ENCODE data around the gene TBC1D10B. TPM values are rescaled to one million over a fixed set of nuclear protein-coding genes. Genes with fewer than 3 reads are reported as not detected.
A peak's percentile ranks its signal among the peaks of the same experiment; 100 is the strongest.

TBC1D10B gene
- total RNA-seq, 2 experiments from 2014 or later: 12.7 to 14.7 TPM

DNA sequence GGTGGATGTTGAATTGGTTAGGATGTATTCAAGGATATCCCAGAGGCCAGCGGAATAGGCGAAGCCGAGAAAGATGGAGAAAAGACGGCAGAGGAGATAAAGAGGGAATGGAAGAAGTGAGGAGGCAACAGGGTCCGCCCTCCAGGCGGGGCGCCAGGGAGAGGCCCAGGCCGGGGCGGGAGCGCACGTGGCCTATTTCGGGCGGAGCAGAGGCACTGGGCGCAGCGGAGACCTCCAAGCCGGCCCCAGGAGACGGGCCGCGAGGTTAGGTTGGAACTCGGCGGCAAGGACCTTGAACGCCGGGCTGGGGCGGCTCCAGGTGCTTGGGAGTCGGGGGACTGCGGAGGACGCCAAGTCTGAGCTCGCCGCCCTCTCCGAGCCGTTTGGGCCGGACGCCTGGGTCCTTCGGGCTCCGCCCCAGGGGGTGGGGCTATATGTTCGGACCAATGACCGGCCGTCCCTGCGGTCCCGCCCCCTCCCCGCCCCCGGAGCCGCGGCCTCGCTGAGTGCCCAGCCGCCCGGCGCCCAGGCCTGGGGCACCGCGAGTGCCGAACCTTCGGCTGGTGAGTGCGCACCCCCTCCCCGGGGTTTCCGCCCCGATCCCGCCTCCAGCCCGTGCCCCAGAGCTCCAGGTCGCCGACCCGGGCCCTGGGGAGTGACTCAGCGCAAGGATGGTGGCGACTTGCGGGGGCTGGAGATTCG lies 37.0 kb upstream of the TBC1D10B start, which contains the start of gene ZNF771:
ZNF771 (plus strand) TSS at position 505 of the 702 bp plus-strand sequence. CDS start 448 bp downstream, outside the sequence.
- CTCF ChIA-PET: interaction anchor here (0.6 to 2.8 kb wide), 9 partner anchors 11 to 227 kb away, joined by 3 to 10 read pairs (median 3); partner anchors contain the start of genes CD2BP2, DCTPP1, SEPTIN1 and ZNF48
- H3K4me3 Mint-ChIP-seq: peak within 1 kb of the TSS; percentile 97
- H3K27ac ChIP-seq (ENCODE audit: low read depth in 1 of 2, low read length in 2 of 2): peak within 1 kb of the TSS; percentile 66 to 67

DNA sequence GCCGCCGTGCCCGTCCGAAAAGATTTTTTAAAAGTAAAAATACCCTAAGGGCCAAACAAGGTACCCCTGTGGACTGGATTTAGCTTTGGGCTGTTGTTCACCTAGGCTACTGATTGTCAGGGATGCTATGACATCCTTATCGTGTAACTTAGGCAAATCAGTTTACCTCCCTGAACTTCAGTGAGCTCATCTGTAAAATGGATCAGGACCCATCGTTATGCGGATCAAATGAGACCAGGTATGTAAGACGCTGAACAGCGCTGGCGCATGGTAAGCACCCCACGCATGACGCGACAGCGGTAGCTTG lies 36.5 kb upstream of the TBC1D10B start:
- H3K9me3 ChIP-seq (ENCODE audit: control insufficient read depth in 1 of 2, insufficient read depth in 1 of 2, low read length in 2 of 2): no peaks in the 10 kb centered on the region
- no peaks in the 10 kb centered on the region for H3K27me3 ChIP-seq (ENCODE audit: control insufficient read depth in 1 of 2, insufficient read depth in 2 of 2, low read length in 2 of 2)
- Mint-ChIP-seq H3K4me3 (peak overlapping the region; percentile 97), H3K27me3 (no peaks in the 10 kb centered on the region), H3K4me1 (ENCODE audit: low read depth) (peaks cover 22% of the 10 kb centered on the region), H3K36me3 (ENCODE audit: low read depth) (peaks cover 5% of the 10 kb centered on the region), H3K9me3 (no peaks in the 10 kb centered on the region), H3K27ac (peak overlapping the region; percentile 79)
- TF ChIP-seq, protein P1, sequence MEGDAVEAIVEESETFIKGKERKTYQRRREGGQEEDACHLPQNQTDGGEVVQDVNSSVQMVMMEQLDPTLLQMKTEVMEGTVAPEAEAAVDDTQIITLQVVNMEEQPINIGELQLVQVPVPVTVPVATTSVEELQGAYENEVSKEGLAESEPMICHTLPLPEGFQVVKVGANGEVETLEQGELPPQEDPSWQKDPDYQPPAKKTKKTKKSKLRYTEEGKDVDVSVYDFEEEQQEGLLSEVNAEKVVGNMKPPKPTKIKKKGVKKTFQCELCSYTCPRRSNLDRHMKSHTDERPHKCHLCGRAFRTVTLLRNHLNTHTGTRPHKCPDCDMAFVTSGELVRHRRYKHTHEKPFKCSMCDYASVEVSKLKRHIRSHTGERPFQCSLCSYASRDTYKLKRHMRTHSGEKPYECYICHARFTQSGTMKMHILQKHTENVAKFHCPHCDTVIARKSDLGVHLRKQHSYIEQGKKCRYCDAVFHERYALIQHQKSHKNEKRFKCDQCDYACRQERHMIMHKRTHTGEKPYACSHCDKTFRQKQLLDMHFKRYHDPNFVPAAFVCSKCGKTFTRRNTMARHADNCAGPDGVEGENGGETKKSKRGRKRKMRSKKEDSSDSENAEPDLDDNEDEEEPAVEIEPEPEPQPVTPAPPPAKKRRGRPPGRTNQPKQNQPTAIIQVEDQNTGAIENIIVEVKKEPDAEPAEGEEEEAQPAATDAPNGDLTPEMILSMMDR (IDR thresholded peaks at IDR 0.05): no peak
- intact Hi-C loops (cut with DNase I, micrococcal nuclease): loop anchor here (5.0 to 10.0 kb wide), 3 partner anchors 34 to 342 kb away; partner anchors contain the start of genes CD2BP2 (in 2 of the 2), ALDOA (in 1 of the 2), MYL11 (in 1 of the 2) and TBC1D10B (in 1 of the 2)
- ATAC-seq (ENCODE audit: poor library complexity) (peak; percentile 45), DNase-seq (no peak)
- ChIA-PET POLR2A (interaction anchor here (0.7 to 5.1 kb wide), 20 partner anchors 9 to 341 kb away, joined by 3 to 131 read pairs (median 4); partner anchors contain the start of genes ALDOA, CD2BP2, DCTPP1 and FBRS), CTCF (interaction anchor here (0.6 to 2.8 kb wide), 10 partner anchors 11 to 228 kb away, joined by 3 to 10 read pairs (median 3); partner anchors contain the start of genes DCTPP1, SEPTIN1 and ZNF48)
- H3K27ac ChIP-seq (ENCODE audit: low read depth in 1 of 2, low read length in 2 of 2): peak overlapping the region; percentile 66 to 67
- peaks cover 31% of the 10 kb centered on the region for H3K4me1 ChIP-seq (ENCODE audit: insufficient read depth, low read length)
- H3K36me3 ChIP-seq (ENCODE audit: insufficient read depth, low read length): peaks cover 4% of the 10 kb centered on the region
- H3K4me3 ChIP-seq (ENCODE audit: low read length): peak overlapping the region; percentile 69

More for the DNA sequence above, 37.0 kb upstream of the TBC1D10B start, which contains the start of gene ZNF771:
- DNase-seq (peak; percentile 68 to 96 (median 86)), ATAC-seq (ENCODE audit: poor library complexity) (peak; percentile 71)
- Mint-ChIP-seq H3K4me1 (ENCODE audit: low read depth) (peaks cover 21% of the 10 kb centered on the region), H3K9me3 (no peaks in the 10 kb centered on the region), H3K27me3 (no peaks in the 10 kb centered on the region), H3K27ac (peak within 1 kb of the TSS; percentile 79), H3K36me3 (ENCODE audit: low read depth) (peaks cover 10% of the 10 kb centered on the region)
- intact Hi-C loops (cut with DNase I, micrococcal nuclease): loop anchor here (5.0 to 10.0 kb wide), 3 partner anchors 35 to 342 kb away; partner anchors contain the start of genes CD2BP2 (in 2 of the 2), ALDOA (in 1 of the 2), MYL11 (in 1 of the 2) and TBC1D10B (in 1 of the 2)
- Histone ChIP-seq H3K9me3 (ENCODE audit: control insufficient read depth in 1 of 2, insufficient read depth in 1 of 2, low read length in 2 of 2) (no peaks in the 10 kb centered on the region), H3K36me3 (ENCODE audit: insufficient read depth, low read length) (peaks cover 6% of the 10 kb centered on the region), H3K4me1 (ENCODE audit: insufficient read depth, low read length) (peaks cover 31% of the 10 kb centered on the region), H3K4me3 (ENCODE audit: low read length) (peak within 1 kb of the TSS; percentile 69), H3K27me3 (ENCODE audit: control insufficient read depth in 1 of 2, insufficient read depth in 2 of 2, low read length in 2 of 2) (no peaks in the 10 kb centered on the region)
- TF ChIP-seq, protein P1 (IDR thresholded peaks at IDR 0.05): no peak
- POLR2A ChIA-PET: interaction anchor here (0.6 to 5.1 kb wide), 22 partner anchors 9 to 342 kb away, joined by 3 to 131 read pairs (median 4); partner anchors contain the start of genes ALDOA, CD2BP2, CORO1A and DCTPP1

DNA sequence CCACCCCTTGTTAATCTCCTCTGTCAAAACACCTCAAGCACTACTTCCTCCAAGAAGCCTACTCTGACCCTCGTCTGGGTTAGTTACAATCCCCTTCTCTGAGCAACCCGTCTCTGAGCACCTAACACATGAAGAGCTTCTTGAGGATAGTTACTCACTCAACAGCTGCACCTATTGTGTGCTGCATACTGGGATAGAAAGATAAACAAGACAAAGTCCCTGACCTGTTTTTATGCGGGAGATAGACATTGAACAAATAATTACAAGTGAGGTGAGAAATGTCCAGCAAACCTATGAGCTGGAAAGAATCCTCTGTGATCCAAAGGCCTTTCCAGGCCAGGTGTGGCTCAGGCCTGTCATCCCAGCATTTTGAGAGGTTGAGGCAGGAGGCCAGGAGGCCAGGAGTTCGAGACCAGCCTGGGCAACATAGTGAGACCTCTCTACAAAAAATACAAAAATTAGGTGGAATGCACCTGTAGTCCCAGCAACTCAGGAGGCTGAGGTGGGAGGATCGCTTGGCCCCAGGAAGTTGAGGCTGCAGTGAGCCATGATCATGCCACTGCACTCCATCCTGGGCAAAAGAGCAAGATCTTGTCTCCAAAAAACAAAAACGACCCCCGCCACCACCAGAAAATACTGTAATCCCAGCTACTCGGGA lies 31.6 kb upstream of the TBC1D10B start:
- ChIA-PET CTCF (interaction anchor here (0.6 to 1.6 kb wide), 2 partner anchors 9 to 310 kb away, joined by 3 to 4 read pairs; partner anchors contain the start of gene TBX6), POLR2A (interaction anchor here (1.0 to 2.0 kb wide), 2 partner anchors 10 to 16 kb away, joined by 3 to 7 read pairs; no protein-coding TSS in a partner anchor)
- peaks cover 36% of the 10 kb centered on the region for H3K4me1 ChIP-seq (ENCODE audit: insufficient read depth, low read length)
- no peak overlapping the region for H3K4me3 ChIP-seq (ENCODE audit: low read length)
- H3K27ac ChIP-seq (ENCODE audit: low read depth in 1 of 2, low read length in 2 of 2): no peak overlapping the region
- H3K4me1 Mint-ChIP-seq (ENCODE audit: low read depth): peaks cover 36% of the 10 kb centered on the region
- H3K27ac Mint-ChIP-seq: no peak overlapping the region
- TF ChIP-seq, protein P1 (IDR thresholded peaks at IDR 0.05): no peak
- no peak for DNase-seq
- peaks cover 19% of the 10 kb centered on the region for H3K36me3 ChIP-seq (ENCODE audit: insufficient read depth, low read length)
- H3K4me3 Mint-ChIP-seq: peak overlapping the region; percentile 91
- intact Hi-C loops (cut with DNase I, micrococcal nuclease): loop anchor here (10.0 kb wide), 2 partner anchors 47 to 337 kb away; partner anchors contain the start of genes CD2BP2 (in 2 of the 2) and ALDOA (in 1 of the 2)
- no peaks in the 10 kb centered on the region for H3K27me3 ChIP-seq (ENCODE audit: control insufficient read depth in 1 of 2, insufficient read depth in 2 of 2, low read length in 2 of 2)
- ATAC-seq (ENCODE audit: poor library complexity): no peak
- no peaks in the 10 kb centered on the region for H3K9me3 Mint-ChIP-seq
- peaks cover 11% of the 10 kb centered on the region for H3K36me3 Mint-ChIP-seq (ENCODE audit: low read depth)
- H3K27me3 Mint-ChIP-seq: no peaks in the 10 kb centered on the region
- H3K9me3 ChIP-seq (ENCODE audit: control insufficient read depth in 1 of 2, insufficient read depth in 1 of 2, low read length in 2 of 2): no peaks in the 10 kb centered on the region

Measured in CD4-positive, alpha-beta T cell (primary cell).